ENCODE measurements around the gene ABCG8. TPM values are rescaled to one million over a fixed set of nuclear protein-coding genes. Genes with fewer than 3 reads are reported as not detected.

ABCG8 gene
- total and polyA plus RNA-seq, 10 of the 15 experiments (the other 5 are each of a cell fraction or from before 2014, with no cell fraction given), result not detected

- CTCF ChIA-PET, result interaction anchor here (0.6 kb wide), 1 partner anchor 417 kb away, joined by 3 read pairs; no protein-coding TSS in a partner anchor
- Histone ChIP-seq H4K20me1 (ENCODE audit: control insufficient read depth, insufficient read depth) (no peaks in the 10 kb centered on the region), H3K9me3 (replicated peaks; ENCODE audit: control insufficient read depth, insufficient read depth, low read length) (no peaks in the 10 kb centered on the region), H3K9ac (ENCODE audit: control insufficient read depth, insufficient read depth, low read length) (no peak overlapping the region), H3K27ac (ENCODE audit: control insufficient read depth, insufficient read depth) (no peak overlapping the region), H3K79me2 (ENCODE audit: control insufficient read depth, insufficient read depth, low read length) (no peaks in the 10 kb centered on the region), H3K4me2 (ENCODE audit: control insufficient read depth, insufficient read depth) (no peak overlapping the region), H3K4me1 (ENCODE audit: control insufficient read depth, insufficient read depth, low read length) (no peaks in the 10 kb centered on the region), H2AFZ (ENCODE audit: control insufficient read depth, low read depth, low read length) (no peak overlapping the region), H3K4me3 (no peak overlapping the region), H3K27me3 (replicated peaks in 1 of 2; ENCODE audit: control insufficient read depth in 2 of 2, insufficient read depth in 2 of 2, low read length in 1 of 2) (no peaks in the 10 kb centered on the region), H3K36me3 (ENCODE audit: control insufficient read depth in 2 of 2, insufficient read depth in 2 of 2, low read length in 1 of 2) (peaks cover 5 to 20% of the 10 kb centered on the region in 2 experiments)
- no TSS peak for BruUV-seq (replicated peaks)
- SMC1A ChIA-PET (ENCODE audit: uncharacterized antibody, unreplicated experiment), result no interaction called here
- no peak for ATAC-seq
- RAD21 ChIA-PET (ENCODE audit: unreplicated experiment), result no interaction called here
- 98% methylated on average over 2 of the region's 2 CpGs for WGBS (ENCODE audit: insufficient coverage, insufficient replicate concordance, low lambda C conversion rate, missing lambda C conversion rate)
- DNase-seq (ENCODE audit: low read depth, low spot score), result no peak
- in situ Hi-C loops (cut with MboI) (no loop called here), intact Hi-C loops (cut with micrococcal nuclease; ENCODE audit: unreplicated experiment) (no loop called here)
- POLR2A ChIA-PET, result no interaction called here
- FAIRE-seq, result no peak
- TF ChIP-seq MXI1 (IDR thresholded peaks at IDR 0.05; ENCODE audit: low read depth, low read length) (no peak), ZBED1 (IDR thresholded peaks at IDR 0.05; ENCODE audit: borderline replicate concordance) (no peak), RBBP5 (conservative IDR thresholded peaks at IDR 0.05) (no peak), RUNX3 (IDR thresholded peaks at IDR 0.05; ENCODE audit: low read length) (no peak), SP1 (IDR thresholded peaks at IDR 0.05; ENCODE audit: low read depth, low read length) (no peak), NFIC (IDR thresholded peaks at IDR 0.05; ENCODE audit: low read depth, low read length) (no peak), WRNIP1 (IDR thresholded peaks at IDR 0.05; ENCODE audit: borderline replicate concordance, low read depth, low read length) (no peak), RCOR1 (conservative IDR thresholded peaks at IDR 0.05; ENCODE audit: low read depth, low read length) (no peak), IRF5 (IDR thresholded peaks at IDR 0.05; ENCODE audit: borderline replicate concordance) (no peak), POLR2AphosphoS2 (IDR thresholded peaks at IDR 0.05; ENCODE audit: low read depth, low read length) (no peak), CBX3 (IDR thresholded peaks at IDR 0.05; ENCODE audit: borderline replicate concordance, low read depth) (no peak), RAD51 (IDR thresholded peaks at IDR 0.05) (no peak), POU2F2 (IDR thresholded peaks at IDR 0.05; ENCODE audit: borderline replicate concordance, low read depth, low read length) (no peak), YY1 (IDR thresholded peaks at IDR 0.05; ENCODE audit: low read depth, low read length) (no peak), STAT1 (conservative IDR thresholded peaks at IDR 0.05) (no peak)
Observed at GRCh38 chr2:43899589-43899988, 60.8 kb downstream of the ABCG8 start.
